Fibroblast of mammary gland (primary cell): ENCODE data around the gene ZBTB26.

Experiments used
- DNase-seq: peaks from one replicate; pipeline ENCODE4 v3.0.0-alpha.2; 2010; ENCODE audit warnings: low read depth
- H3K4me3 ChIP-seq: 2 replicates; pipeline ENCODE4 v1.5.1; 2011; ENCODE audit warnings: low read depth, mild to moderate bottlenecking, low read length, moderate library complexity; ENCODE audit not compliant: control insufficient read depth
- CTCF ChIP-seq: conservative IDR thresholded peaks from 2 replicates; pipeline ENCODE4 v1.5.1; 2011; ENCODE audit warnings: low read depth, low read length, inconsistent platforms; ENCODE audit not compliant: control insufficient read depth, insufficient read depth

Gene ZBTB26

DNA sequence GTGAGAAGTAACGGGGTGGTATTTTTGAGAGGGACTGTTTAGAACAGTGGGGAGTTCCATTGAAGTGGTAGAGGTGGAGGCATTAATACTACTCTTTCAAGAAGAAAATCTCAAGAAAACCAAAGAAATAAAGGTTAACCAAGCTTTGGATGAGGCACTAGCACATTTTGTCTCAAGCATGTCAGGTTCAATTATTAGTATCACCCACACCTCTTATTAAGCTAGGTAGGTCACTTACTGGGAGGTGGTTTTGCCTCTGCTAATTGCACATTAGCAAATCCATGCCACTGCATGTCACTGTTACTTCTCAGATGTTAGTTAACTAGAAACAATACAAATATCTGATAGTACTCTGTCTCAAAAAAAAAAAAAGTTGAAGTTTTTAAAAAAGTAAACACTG is 19.7 kb upstream of the ZBTB26 start:
- no peak for TF ChIP-seq CTCF
- DNase-seq = no peak
- H3K4me3 ChIP-seq = no peak overlapping the region

DNA sequence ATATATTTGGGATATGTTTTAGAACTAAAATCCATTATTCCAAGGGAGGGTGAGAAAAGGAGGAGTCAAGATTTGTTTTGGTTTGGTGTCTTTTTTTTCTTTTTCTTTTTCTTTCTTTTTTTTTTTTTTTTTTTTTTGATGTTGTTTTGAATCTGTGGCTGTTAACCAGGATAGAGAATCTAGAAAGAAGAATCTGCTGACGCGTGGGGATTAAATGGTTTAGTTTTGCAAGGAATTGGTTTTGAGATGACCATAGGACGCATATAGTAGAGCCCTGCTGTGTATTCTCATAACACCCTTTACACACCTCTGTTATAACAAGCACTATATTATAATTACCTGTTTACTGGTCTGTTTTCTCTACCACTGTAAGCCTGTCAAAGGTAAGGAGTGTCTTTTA is 19.0 kb upstream of the ZBTB26 start:
- no peak for DNase-seq
- H3K4me3 ChIP-seq = no peak overlapping the region
- TF ChIP-seq CTCF = no peak

DNA sequence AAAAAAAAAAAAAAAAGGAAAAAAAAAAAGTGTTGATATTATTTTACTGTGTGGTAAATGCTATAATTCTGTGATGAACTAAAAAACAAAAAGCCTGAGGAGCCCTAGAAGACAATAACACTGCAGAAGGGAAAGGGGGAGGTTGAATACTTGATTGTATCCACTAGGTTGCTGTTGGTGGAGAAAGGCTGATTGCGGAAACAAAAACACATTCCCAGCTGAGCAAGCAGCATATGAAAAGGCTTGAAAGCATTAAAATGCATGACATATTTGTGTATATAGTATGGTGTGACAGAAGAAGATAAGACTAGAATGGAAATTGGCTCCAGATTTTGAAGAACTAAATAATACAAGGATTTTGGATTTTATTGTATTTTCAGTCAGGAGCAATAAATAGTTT is 18.4 kb upstream of the ZBTB26 start:
- TF ChIP-seq CTCF = no peak
- DNase-seq = no peak
- H3K4me3 ChIP-seq = no peak overlapping the region

GRCh38 chr9:122948313-122948712 is 17.0 kb upstream of the ZBTB26 start:
- no peak overlapping the region for H3K4me3 ChIP-seq
- DNase-seq = no peak
- TF ChIP-seq CTCF = no peak

DNA sequence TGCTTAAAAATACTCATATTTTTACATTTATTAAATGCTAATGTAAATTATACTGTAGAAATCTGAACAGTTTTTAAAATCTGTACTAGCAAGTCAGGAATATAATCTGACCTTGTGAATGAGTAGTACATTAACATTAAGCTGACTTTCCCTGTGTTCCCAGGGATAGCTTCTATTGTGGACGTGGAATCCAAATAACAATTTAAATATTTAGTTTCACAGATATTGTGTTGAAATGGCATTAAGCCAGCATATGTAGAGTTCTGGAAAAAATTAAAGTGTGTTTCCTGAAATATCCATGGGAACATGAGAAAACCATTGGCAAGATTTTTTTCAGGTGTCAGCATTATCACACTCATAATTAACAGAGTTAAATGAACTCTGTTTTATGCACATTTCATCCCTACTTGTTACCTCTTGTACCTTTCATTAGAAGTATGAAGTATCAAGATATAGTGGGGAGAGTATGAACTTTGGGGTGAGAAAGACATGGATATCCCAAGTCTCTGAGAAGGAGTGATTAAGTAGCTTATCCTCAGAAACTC is 15.2 kb upstream of the ZBTB26 start:
- H3K4me3 ChIP-seq = no peak overlapping the region
- TF ChIP-seq CTCF = no peak
- no peak for DNase-seq

DNA sequence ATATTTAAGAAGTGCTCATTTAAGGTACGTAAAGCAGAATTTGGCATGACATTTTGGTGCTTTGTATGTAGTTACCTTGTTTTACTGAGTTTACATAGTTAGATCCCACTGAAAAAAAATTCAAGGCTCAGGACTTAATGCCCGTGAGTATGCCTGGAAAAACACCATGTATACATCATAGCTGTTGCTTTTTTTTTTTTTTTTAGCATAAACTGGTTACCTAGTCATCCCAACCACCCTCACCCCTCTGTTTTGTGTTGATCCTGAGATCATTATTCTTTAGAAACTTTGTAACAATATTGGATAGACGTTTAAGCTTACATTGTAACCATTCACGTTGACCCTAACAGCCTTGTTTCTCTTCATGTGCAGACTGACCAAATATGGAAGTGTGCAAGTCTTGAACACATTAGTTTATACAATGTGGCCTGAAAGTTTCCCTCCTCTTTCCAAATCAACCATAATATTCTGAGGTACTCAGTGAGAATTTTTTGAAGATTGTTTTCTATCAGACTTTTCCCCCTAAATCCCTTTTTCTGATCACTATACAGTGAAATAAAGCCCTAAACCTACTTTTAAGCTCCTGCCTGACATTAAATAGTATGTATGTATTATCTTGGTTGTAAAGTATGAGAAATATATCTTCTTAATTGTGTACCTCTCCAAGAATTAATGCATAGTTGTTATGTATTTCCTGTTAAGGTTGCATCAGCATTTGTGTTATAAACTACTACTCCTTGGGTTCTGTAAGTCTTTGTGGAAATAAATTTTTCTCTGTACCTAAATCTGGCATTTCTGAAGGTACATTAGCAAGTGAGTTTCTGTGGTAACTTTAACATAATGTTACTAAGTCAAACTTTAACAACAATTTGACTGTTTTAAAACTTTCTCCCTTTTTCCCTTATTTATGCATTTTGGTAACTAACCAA is 13.9 kb upstream of the ZBTB26 start:
- H3K4me3 ChIP-seq = no peak overlapping the region
- no peak for TF ChIP-seq CTCF
- DNase-seq = no peak
